Measurements from ENCODE around the gene NELFA.

DNA sequence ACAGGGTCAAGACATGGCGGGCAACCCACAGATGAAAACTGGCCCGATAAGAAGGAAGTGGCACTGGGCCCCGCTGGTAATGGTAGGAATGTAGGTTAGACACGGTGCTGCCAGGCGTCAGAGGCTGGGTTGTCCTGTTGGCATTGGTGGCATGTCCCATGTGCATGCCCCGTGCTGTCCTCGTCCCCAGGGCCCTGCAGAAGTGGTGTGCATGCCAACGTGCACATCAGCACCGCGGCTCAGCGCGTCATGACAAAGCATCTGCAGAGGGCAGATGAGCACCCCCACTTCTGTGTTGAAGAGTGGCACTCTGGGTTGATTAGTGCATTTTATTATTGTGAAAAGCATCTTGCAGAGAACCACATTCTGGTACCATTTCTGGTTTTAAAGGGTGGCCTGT lies 35.6 kb downstream of the NELFA start:
- TF ChIP-seq POLR2A (IDR thresholded peaks at IDR 0.05), result no peak
- TF ChIP-seq, protein P1, sequence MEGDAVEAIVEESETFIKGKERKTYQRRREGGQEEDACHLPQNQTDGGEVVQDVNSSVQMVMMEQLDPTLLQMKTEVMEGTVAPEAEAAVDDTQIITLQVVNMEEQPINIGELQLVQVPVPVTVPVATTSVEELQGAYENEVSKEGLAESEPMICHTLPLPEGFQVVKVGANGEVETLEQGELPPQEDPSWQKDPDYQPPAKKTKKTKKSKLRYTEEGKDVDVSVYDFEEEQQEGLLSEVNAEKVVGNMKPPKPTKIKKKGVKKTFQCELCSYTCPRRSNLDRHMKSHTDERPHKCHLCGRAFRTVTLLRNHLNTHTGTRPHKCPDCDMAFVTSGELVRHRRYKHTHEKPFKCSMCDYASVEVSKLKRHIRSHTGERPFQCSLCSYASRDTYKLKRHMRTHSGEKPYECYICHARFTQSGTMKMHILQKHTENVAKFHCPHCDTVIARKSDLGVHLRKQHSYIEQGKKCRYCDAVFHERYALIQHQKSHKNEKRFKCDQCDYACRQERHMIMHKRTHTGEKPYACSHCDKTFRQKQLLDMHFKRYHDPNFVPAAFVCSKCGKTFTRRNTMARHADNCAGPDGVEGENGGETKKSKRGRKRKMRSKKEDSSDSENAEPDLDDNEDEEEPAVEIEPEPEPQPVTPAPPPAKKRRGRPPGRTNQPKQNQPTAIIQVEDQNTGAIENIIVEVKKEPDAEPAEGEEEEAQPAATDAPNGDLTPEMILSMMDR (IDR thresholded peaks at IDR 0.05), result no peak

Measured in heart left ventricle (tissue), 13 donors.